ENCODE results near the gene MGLL. TPM values are rescaled to one million over a fixed set of nuclear protein-coding genes. Genes with fewer than 3 reads are reported as not detected.

The MGLL gene
- total and polyA plus RNA-seq, 9 donors, result 4.5 to 22.4 (median 13.3) TPM

DNA sequence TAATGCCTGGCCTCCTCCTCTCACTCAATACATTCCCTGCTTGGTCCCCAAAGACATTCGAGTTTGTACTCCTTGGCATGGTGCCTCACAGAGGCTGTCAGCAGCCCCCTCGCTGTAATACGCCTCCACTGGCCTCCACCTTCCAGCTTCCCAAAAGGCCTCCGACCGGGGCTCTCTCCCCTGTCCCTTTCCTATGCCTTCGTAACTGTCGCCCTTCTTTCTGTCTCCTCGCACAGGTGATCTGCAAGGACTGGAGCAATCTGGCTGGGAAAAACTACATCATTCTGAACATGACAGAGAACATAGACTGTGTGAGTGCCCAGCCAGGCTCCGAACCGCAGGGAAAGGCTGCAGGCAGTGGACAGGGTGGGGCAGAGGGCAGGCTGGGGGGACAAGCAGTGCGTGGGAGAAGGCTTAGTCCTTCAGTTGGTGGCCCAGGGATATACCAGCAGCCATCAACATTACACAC, 160.3 kb downstream of the MGLL start:
- TF ChIP-seq POLR2A (IDR thresholded peaks at IDR 0.05) (no peak), EP300 (IDR thresholded peaks at IDR 0.05) (no peak)
- TF ChIP-seq, protein P1, sequence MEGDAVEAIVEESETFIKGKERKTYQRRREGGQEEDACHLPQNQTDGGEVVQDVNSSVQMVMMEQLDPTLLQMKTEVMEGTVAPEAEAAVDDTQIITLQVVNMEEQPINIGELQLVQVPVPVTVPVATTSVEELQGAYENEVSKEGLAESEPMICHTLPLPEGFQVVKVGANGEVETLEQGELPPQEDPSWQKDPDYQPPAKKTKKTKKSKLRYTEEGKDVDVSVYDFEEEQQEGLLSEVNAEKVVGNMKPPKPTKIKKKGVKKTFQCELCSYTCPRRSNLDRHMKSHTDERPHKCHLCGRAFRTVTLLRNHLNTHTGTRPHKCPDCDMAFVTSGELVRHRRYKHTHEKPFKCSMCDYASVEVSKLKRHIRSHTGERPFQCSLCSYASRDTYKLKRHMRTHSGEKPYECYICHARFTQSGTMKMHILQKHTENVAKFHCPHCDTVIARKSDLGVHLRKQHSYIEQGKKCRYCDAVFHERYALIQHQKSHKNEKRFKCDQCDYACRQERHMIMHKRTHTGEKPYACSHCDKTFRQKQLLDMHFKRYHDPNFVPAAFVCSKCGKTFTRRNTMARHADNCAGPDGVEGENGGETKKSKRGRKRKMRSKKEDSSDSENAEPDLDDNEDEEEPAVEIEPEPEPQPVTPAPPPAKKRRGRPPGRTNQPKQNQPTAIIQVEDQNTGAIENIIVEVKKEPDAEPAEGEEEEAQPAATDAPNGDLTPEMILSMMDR (IDR thresholded peaks at IDR 0.05), result no peak
- H3K4me3 ChIP-seq, result no peak overlapping the region
- no peaks in the 10 kb centered on the region for H3K36me3 ChIP-seq
- H3K4me1 ChIP-seq (ENCODE audit: insufficient read depth), result no peaks in the 10 kb centered on the region
- intact Hi-C loops (cut with DNase I), result no loop called here
- H3K27ac ChIP-seq, result no peak overlapping the region
- WGBS, 3 donors, result 81 to 85% (median 82%) methylated on average over 11 of the region's 11 CpGs
- DNase-seq, result no peak
- H3K9me3 ChIP-seq, result no peaks in the 10 kb centered on the region
- H3K27me3 ChIP-seq, result no peaks in the 10 kb centered on the region

DNA sequence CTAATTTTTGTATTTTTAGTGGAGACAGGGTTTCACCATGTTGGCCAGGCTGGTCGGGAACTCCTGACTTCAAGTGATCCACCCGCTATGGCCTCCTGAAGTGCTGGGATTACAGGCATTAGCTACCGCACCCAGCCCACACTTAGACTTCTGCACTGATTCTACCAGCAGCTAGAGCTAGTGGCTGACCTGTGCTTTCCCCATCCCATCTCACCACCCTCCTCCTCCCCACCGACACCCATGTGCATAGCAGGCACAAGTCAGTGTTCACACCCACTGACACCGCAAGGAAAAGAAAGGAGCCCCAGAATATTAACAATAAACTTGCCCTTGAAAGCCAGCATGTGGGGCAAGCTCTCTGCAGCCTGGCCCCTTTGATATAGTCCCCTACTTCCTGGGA, 160.7 kb downstream of the MGLL start:
- Histone ChIP-seq H3K36me3 (no peaks in the 10 kb centered on the region), H3K4me3 (no peak overlapping the region), H3K4me1 (ENCODE audit: insufficient read depth) (no peaks in the 10 kb centered on the region), H3K27me3 (no peaks in the 10 kb centered on the region), H3K27ac (no peak overlapping the region), H3K9me3 (no peaks in the 10 kb centered on the region)
- TF ChIP-seq EP300 (IDR thresholded peaks at IDR 0.05), result no peak
- TF ChIP-seq, protein P1 (IDR thresholded peaks at IDR 0.05), result no peak
- TF ChIP-seq POLR2A (IDR thresholded peaks at IDR 0.05), result no peak
- intact Hi-C loops (cut with DNase I), result no loop called here
- DNase-seq, result no peak
- 90 to 96% (median 91%) methylated on average over 5 of the region's 5 CpGs for WGBS, 3 donors

GRCh38 chr3:127660621-127661251, 161.6 kb downstream of the MGLL start:
- Histone ChIP-seq H3K27ac (no peak overlapping the region), H3K4me1 (ENCODE audit: insufficient read depth) (no peaks in the 10 kb centered on the region), H3K27me3 (no peaks in the 10 kb centered on the region), H3K9me3 (no peaks in the 10 kb centered on the region), H3K4me3 (no peak overlapping the region), H3K36me3 (no peaks in the 10 kb centered on the region)
- DNase-seq, result no peak
- intact Hi-C loops (cut with DNase I), result no loop called here
- TF ChIP-seq POLR2A (IDR thresholded peaks at IDR 0.05) (no peak), EP300 (IDR thresholded peaks at IDR 0.05) (no peak)
- TF ChIP-seq, protein P1 (IDR thresholded peaks at IDR 0.05), result no peak
- WGBS, 3 donors, result 91 to 96% (median 95%) methylated on average over 10 of the region's 10 CpGs

GRCh38 chr3:127658234-127658633, 164.1 kb downstream of the MGLL start:
- H3K27me3 ChIP-seq, result no peaks in the 10 kb centered on the region
- DNase-seq, result no peak
- no peaks in the 10 kb centered on the region for H3K9me3 ChIP-seq
- TF ChIP-seq POLR2A (IDR thresholded peaks at IDR 0.05), result no peak
- no peaks in the 10 kb centered on the region for H3K36me3 ChIP-seq
- no peaks in the 10 kb centered on the region for H3K4me1 ChIP-seq (ENCODE audit: insufficient read depth)
- intact Hi-C loops (cut with DNase I), result loop anchor here in 1 of 4 donors (10.0 kb wide), 1 partner anchor 317 kb away; no protein-coding TSS in a partner anchor
- H3K27ac ChIP-seq, result no peak overlapping the region
- 20 to 36% (median 22%) methylated on average over 1 of the region's 1 CpG for WGBS, 3 donors
- no peak overlapping the region for H3K4me3 ChIP-seq

GRCh38 chr3:127656906-127657305, 165.4 kb downstream of the MGLL start:
- Histone ChIP-seq H3K27ac (no peak overlapping the region), H3K4me1 (ENCODE audit: insufficient read depth) (no peaks in the 10 kb centered on the region), H3K36me3 (no peaks in the 10 kb centered on the region), H3K4me3 (no peak overlapping the region), H3K27me3 (no peaks in the 10 kb centered on the region), H3K9me3 (no peaks in the 10 kb centered on the region)
- 91 to 93% (median 92%) methylated on average over 8 of the region's 8 CpGs for WGBS, 3 donors
- intact Hi-C loops (cut with DNase I), result loop anchor here in 1 of 4 donors (10.0 kb wide), 1 partner anchor 318 kb away; no protein-coding TSS in a partner anchor
- no peak for TF ChIP-seq EP300 (IDR thresholded peaks at IDR 0.05)
- TF ChIP-seq, protein P1 (IDR thresholded peaks at IDR 0.05), result no peak
- no peak for TF ChIP-seq POLR2A (IDR thresholded peaks at IDR 0.05)
- no peak for DNase-seq

Measured in ovary (tissue), 9 donors.